Stomach (tissue), 9 donors: ENCODE results near the gene MIPOL1. TPM values are rescaled to one million over a fixed set of nuclear protein-coding genes. Genes with fewer than 3 reads are reported as not detected.
"Not testable (repeated sequence)": the region's sequence is repeated elsewhere in the genome, so short reads cannot be mapped to it uniquely, and the experiment has no call there.

Experiments used
- DNase-seq, 2 donors: peaks; one replicate each; pipeline versions ENCODE4 v3.0.0 to v3.0.0-alpha.2; 2013 to 2019
- H3K27ac ChIP-seq, 5 donors: fragments of 200-600 bp in 4 of 5; sonication (generic) in 4 of 5; one replicate each; pipeline ENCODE4 v1.5.1; 2013 to 2019; ENCODE audit warnings: mild to moderate bottlenecking in 1 of 5, moderate library complexity in 1 of 5
- H3K27me3 ChIP-seq, 3 donors: fragments of 200-600 bp; sonication (generic); one replicate each; pipeline ENCODE4 v1.5.1; 2017 to 2019; ENCODE audit warnings: mixed run types in 1 of 3
- H3K36me3 ChIP-seq, 4 donors: fragments of 200-600 bp; sonication (generic); 1 replicate in 3 of 4; 2 replicates in 1 of 4; pipeline ENCODE4 v1.5.1; 2016 to 2019
- H3K4me1 ChIP-seq, 4 donors: fragments of 200-600 bp; sonication (generic); one replicate each; pipeline ENCODE4 v1.5.1; 2016 to 2019
- H3K4me3 ChIP-seq, 4 donors: fragments of 200-600 bp; sonication (generic) in 3 of 4; one replicate each; pipeline ENCODE4 v1.5.1; 2016 to 2019; ENCODE audit warnings: mild to moderate bottlenecking in 1 of 4
- H3K9me3 ChIP-seq, 4 donors: fragments of 200-600 bp; sonication (generic); one replicate each; pipeline ENCODE4 v1.5.1; 2016 to 2019
- CTCF ChIP-seq, 7 experiments: fragments of 450-650 bp in 4 of 7; fragments of 200-600 bp in 3 of 7; sonication (generic) in 3 of 7; IDR thresholded peaks; one replicate each; pipeline ENCODE4 v1.5.1; 2016 to 2019; ENCODE audit warnings: antibody characterized with exemption in 7 of 7, control low read depth in 2 of 7, mild to moderate bottlenecking in 1 of 7
- EP300 ChIP-seq: sonication (generic); formaldehyde crosslinking; IDR thresholded peaks from one replicate; pipeline ENCODE4 v1.6.1; 2017; ENCODE audit warnings: antibody characterized with exemption
- POLR2A ChIP-seq, 4 donors: fragments of 450-650 bp; IDR thresholded peaks; one replicate each; pipeline ENCODE4 v1.6.1; 2016; ENCODE audit warnings: antibody characterized with exemption in 4 of 4, control low read depth in 2 of 4, mild to moderate bottlenecking in 1 of 4, moderate library complexity in 1 of 4
- POLR2AphosphoS5 ChIP-seq, 3 donors: sonication (generic); formaldehyde crosslinking; IDR thresholded peaks; one replicate each; pipeline ENCODE4 v1.6.1; 2016; ENCODE audit warnings: antibody characterized with exemption in 3 of 3
- WGBS, 5 donors: extraction: QIAGEN DNeasy Blood & Tissue Kit in 3 of 5; methylation state at CpG; one replicate each; pipeline versions ENCODE4 v1.1.5 to v1.1.7; 2013 to 2018; 5-methylcytosine and 5-hydroxymethylcytosine counted together
- intact Hi-C: fragments of 100-400 bp; cut with DNase I; formaldehyde crosslinking; loops from one replicate; pipeline ENCODE4 v1.15.1; 2023; ENCODE audit warnings: low total_unique reads
- polyA plus RNA-seq, 3 donors: library from polyadenylated mRNA; stranded (reverse); fragments of 200-250 nt; gene quantifications; one replicate each; pipeline ENCODE4 v1.2.3, GENCODE V29; 2013
- total RNA-seq, 5 donors: library from RNA; depleted of rRNA; stranded (reverse); fragments of >200 nt; gene quantifications; one replicate each; pipeline versions ENCODE4 v1.1.0 to v1.2.3, GENCODE V29; 2014 to 2016
- donor health status: healthy with polysubstance abuse.
- donor health status: Bipolar disorder and iron deficiency.
- donor health status: healthy.

MIPOL1 gene
- total and polyA plus RNA-seq, 8 donors = 2.2 to 133 (median 15.8) TPM

DNA sequence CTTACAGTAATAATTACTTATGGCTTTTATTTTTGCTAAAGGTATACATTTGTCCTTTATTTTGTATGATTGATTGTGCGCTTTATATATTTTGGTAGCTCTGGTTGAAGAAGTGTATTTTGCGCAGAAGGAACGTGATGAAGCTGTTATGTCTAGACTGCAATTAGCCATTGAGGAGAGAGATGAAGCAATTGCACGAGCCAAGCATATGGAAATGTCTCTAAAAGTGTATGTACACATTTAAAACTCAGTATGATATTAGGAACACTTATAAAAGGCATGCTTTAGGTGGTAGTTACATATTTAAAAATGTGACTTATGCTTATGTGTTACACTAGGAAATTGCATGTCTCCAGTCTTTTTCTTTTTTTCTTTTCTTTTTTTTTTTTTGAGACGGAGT lies 87.5 kb downstream of the MIPOL1 start:
- 88 to 94% (median 92%) methylated on average over 5 of the region's 5 CpGs for WGBS, 5 donors

DNA sequence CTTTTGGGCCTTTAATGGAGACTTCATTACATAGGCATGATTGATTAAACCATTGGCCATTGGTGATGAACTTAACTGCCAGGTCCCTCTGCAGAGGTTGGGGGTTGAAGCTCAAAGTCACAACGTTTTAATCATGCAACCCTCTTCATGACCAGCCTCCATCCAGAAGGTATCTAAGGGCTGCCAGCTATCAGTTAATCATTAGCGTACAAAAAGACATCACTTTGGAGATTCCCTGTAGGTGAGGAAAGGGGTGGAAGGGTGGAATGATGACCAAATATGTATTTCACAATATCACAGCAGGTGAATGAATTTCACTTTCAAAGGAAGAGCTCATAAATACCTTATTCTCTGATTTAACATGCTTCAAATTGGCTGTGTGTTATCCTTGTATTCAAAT lies 92.0 kb downstream of the MIPOL1 start:
- DNase-seq = no peak
- 24 to 60% (median 55%) methylated on average over 2 of the region's 2 CpGs for WGBS, 5 donors
- H3K27me3 ChIP-seq = no peaks in the 10 kb centered on the region
- no peak overlapping the region for H3K4me3 ChIP-seq
- H3K36me3 ChIP-seq = peaks cover 2 to 54% (median 43%) of the 10 kb centered on the region in 4 donors
- H3K27ac ChIP-seq = no peak overlapping the region
- peaks cover 0 to 16% (median 3%) of the 10 kb centered on the region in 4 donors for H3K9me3 ChIP-seq
- no peak for TF ChIP-seq POLR2A (IDR thresholded peaks at IDR 0.05)
- TF ChIP-seq POLR2AphosphoS5 (IDR thresholded peaks at IDR 0.05) = no peak
- no peak for TF ChIP-seq CTCF (IDR thresholded peaks at IDR 0.05)
- TF ChIP-seq EP300 = no peak
- H3K4me1 ChIP-seq = no peaks in the 10 kb centered on the region
- intact Hi-C loops = no loop called here

More for the DNA sequence above, 87.5 kb downstream of the MIPOL1 start:
- Histone ChIP-seq H3K27me3 (no peaks in the 10 kb centered on the region), H3K9me3 (no peaks in the 10 kb centered on the region), H3K36me3 (peaks cover 2 to 32% (median 24%) of the 10 kb centered on the region in 4 donors), H3K4me1 (no peaks in the 10 kb centered on the region), H3K4me3 (no peak overlapping the region), H3K27ac (no peak overlapping the region)
- no peak for TF ChIP-seq POLR2A (IDR thresholded peaks at IDR 0.05)
- no peak for TF ChIP-seq POLR2AphosphoS5 (IDR thresholded peaks at IDR 0.05)
- no peak for TF ChIP-seq CTCF (IDR thresholded peaks at IDR 0.05)
- TF ChIP-seq EP300 = no peak
- intact Hi-C loops = no loop called here
- no peak for DNase-seq

DNA sequence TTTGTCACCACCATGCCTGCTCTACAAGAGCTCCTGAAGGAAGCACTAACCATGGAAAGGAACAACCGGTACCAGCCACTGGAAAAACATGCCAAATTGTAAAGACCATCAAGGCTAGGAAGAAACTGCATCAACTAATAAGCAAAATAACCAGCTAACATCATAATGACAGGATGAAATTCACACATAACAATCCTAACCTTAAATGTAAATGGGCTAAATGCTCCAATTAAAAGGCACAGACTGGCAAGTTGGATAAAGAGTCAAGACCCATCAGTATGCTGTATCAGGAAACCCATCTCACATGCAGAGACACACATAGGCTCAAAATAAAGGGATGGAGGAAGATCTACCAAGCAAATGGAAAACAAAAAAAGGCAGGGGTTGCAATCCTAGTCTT lies 97.5 kb downstream of the MIPOL1 start:
- H3K4me1 ChIP-seq, H3K4me3 ChIP-seq, DNase-seq, intact Hi-C loops, H3K27me3 ChIP-seq, H3K27ac ChIP-seq: not testable (repeated sequence)
- Histone ChIP-seq H3K36me3 (peaks cover 0 to 24% (median 19%) of the 10 kb centered on the region in 4 donors), H3K9me3 (peaks cover 0 to 16% (median 3%) of the 10 kb centered on the region in 4 donors)
- WGBS, 5 donors = 91 to 100% (median 94%) methylated on average over 1 of the region's 1 CpG

GRCh38 chr14:37311252-37311651 lies 113.5 kb downstream of the MIPOL1 start:
- Histone ChIP-seq H3K4me1 (no peaks in the 10 kb centered on the region), H3K4me3 (no peak overlapping the region), H3K27me3 (no peaks in the 10 kb centered on the region), H3K27ac (no peak overlapping the region), H3K9me3 (no peaks in the 10 kb centered on the region), H3K36me3 (peaks cover 0 to 12% (median 0%) of the 10 kb centered on the region in 4 donors)
- intact Hi-C loops = no loop called here
- TF ChIP-seq POLR2AphosphoS5 (IDR thresholded peaks at IDR 0.05) (no peak), CTCF (IDR thresholded peaks at IDR 0.05) (no peak), POLR2A (IDR thresholded peaks at IDR 0.05) (no peak), EP300 (no peak)
- WGBS, 5 donors = 93 to 98% (median 95%) methylated on average over 1 of the region's 1 CpG
- no peak for DNase-seq

DNA sequence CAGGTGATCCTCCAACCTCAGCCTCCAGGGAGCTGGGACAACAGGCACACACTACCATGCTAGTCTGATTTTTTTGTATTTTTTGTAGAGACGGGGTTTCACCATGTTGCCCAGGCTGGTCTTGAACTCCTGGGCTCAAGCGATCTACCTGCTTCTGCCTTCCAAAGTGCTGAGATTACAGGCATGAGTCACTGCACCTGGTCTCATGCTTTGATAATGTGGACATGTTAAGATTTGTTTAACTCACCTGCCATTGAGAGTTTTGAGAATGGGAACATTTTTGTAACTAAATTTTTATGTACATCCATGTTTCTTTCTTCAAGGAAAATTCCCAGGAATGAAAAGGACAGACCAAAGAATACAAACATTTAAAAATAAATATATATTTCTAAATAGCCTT lies 121.2 kb downstream of the MIPOL1 start:
- WGBS, 5 donors = 87 to 92% (median 90%) methylated on average over 2 of the region's 2 CpGs

More for the DNA sequence above, 121.2 kb downstream of the MIPOL1 start:
- no peak for DNase-seq
- Histone ChIP-seq H3K9me3 (no peaks in the 10 kb centered on the region), H3K27me3 (no peaks in the 10 kb centered on the region), H3K36me3 (no peaks in the 10 kb centered on the region), H3K27ac (no peak overlapping the region), H3K4me3 (no peak overlapping the region), H3K4me1 (no peaks in the 10 kb centered on the region)
- TF ChIP-seq CTCF (IDR thresholded peaks at IDR 0.05) (no peak), POLR2A (IDR thresholded peaks at IDR 0.05) (no peak), EP300 (no peak), POLR2AphosphoS5 (IDR thresholded peaks at IDR 0.05) (no peak)
- intact Hi-C loops = no loop called here
